ENCODE data around the gene PPAT. TPM values are rescaled to one million over a fixed set of nuclear protein-coding genes. Genes with fewer than 3 reads are reported as not detected.

PPAT gene
- total RNA-seq, 1 donor from 2014 or later = 30.9 TPM

DNA sequence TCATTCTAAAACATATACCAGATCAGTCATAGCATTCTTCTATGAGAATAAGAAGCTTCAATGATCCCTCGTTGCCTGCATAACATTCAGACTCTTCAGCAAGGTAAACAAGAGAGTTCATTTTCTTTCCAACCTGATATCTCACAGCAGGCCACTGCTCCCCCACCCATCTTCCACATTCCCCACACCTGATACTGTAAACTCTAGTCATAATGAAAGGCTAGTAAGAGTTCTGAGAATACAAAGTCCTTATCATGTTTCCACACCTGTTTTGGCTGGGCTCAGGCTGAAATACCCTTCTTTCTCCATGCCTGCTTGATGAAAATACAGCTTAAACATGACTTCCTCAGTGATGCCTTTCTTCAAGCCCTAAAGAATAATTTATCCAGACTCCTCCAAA is 45.9 kb downstream of the PPAT start:
- peaks cover 23% of the 10 kb centered on the region for H3K4me1 Mint-ChIP-seq

DNA sequence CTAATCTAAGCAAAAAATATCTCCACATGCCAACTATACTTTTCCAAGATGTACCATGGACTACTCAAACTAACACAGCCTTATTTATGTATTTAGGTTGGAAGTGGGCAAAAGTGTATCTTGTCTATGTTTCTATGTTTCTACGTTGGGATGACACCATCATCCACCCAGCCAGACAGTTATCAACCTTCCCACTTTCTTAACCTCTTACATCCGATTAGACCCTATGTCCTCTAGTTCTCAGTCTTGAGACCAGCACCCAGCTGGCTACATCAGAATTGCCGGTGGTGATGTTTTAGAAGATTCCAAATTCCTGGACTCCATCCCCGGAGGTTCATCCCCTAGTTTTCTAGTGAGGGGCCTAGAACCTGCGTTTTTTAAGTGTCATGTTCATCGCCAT is 47.1 kb downstream of the PPAT start:
- Mint-ChIP-seq H3K36me3 (peaks cover 4% of the 10 kb centered on the region), H3K4me3 (peak overlapping the region; percentile 88), H3K27me3 (ENCODE audit: low read depth) (no peaks in the 10 kb centered on the region), H3K4me1 (peaks cover 27% of the 10 kb centered on the region), H3K27ac (peak overlapping the region; percentile 99), H3K9me3 (no peaks in the 10 kb centered on the region)
- TF ChIP-seq, protein P1, sequence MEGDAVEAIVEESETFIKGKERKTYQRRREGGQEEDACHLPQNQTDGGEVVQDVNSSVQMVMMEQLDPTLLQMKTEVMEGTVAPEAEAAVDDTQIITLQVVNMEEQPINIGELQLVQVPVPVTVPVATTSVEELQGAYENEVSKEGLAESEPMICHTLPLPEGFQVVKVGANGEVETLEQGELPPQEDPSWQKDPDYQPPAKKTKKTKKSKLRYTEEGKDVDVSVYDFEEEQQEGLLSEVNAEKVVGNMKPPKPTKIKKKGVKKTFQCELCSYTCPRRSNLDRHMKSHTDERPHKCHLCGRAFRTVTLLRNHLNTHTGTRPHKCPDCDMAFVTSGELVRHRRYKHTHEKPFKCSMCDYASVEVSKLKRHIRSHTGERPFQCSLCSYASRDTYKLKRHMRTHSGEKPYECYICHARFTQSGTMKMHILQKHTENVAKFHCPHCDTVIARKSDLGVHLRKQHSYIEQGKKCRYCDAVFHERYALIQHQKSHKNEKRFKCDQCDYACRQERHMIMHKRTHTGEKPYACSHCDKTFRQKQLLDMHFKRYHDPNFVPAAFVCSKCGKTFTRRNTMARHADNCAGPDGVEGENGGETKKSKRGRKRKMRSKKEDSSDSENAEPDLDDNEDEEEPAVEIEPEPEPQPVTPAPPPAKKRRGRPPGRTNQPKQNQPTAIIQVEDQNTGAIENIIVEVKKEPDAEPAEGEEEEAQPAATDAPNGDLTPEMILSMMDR (IDR thresholded peaks at IDR 0.05; ENCODE audit: unreplicated experiment) = no peak
- DNase-seq (ENCODE audit: low spot score in 2 of 2, unreplicated experiment in 2 of 2) = no peak

More for the DNA sequence above, 45.9 kb downstream of the PPAT start:
- TF ChIP-seq, protein P1 (IDR thresholded peaks at IDR 0.05; ENCODE audit: unreplicated experiment) = no peak
- Mint-ChIP-seq H3K27ac (no peak overlapping the region), H3K9me3 (no peaks in the 10 kb centered on the region), H3K36me3 (peaks cover 3% of the 10 kb centered on the region), H3K4me3 (no peak overlapping the region), H3K27me3 (ENCODE audit: low read depth) (no peaks in the 10 kb centered on the region)
- no peak for DNase-seq (ENCODE audit: low spot score in 2 of 2, unreplicated experiment in 2 of 2)

DNA sequence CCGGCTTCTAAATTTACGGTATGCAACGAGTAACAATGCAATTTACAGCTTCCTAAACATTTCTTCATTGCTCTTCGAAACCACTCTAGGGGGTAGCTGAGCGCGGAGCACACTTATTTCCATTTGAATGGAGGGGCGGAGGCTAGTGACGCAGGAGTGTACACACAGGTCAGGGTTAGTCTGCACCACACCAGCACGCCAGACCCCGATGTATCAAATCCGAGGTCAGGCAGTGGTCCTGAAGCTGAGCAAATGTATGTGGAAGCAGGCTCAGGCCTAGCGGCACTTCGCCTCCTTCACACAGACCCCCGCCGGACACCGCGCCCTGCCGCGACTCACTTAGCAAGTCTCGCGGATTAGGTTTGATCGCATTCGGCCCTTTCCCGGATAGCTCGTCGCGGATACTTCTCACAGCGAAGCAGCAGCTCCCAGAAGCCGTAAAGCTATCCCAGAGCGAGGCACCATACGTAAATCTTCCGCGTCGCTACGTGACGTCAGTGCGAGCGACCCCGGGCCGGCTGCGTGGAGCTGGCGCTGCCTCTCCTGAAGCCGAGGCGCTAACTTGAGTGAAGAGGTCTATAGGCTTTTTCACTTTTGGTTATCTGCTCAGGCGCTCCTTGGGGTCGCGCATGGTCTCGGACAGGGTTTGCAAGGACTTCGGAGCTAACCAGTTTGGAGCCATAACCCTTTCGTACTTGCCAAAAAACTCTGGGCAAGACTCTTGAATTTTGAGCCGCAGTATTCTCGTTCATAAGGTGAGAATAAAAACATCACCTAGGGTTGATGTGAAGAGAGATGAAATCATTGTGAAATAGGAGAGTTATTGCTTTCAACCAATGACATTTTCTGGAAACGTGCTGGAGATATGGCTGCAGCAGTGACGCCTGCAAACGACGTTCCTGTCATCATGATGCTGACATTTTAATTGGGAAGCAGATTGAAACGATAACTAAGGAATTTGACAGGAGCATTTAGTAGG is 48.1 kb downstream of the PPAT start, which contains the start of gene AASDH:
Gene AASDH, minus strand, starts transcription at position 469 of the 979 bp plus-strand sequence. CDS start 3,192 bp downstream, outside the sequence.
- TF ChIP-seq, protein P1 (IDR thresholded peaks at IDR 0.05; ENCODE audit: unreplicated experiment) = no peak
- peaks cover 4% of the 10 kb centered on the region for H3K36me3 Mint-ChIP-seq
- H3K4me1 Mint-ChIP-seq = peaks cover 27% of the 10 kb centered on the region
- H3K4me3 Mint-ChIP-seq = peak within 1 kb of the TSS; percentile 88
- no peaks in the 10 kb centered on the region for H3K27me3 Mint-ChIP-seq (ENCODE audit: low read depth)
- DNase-seq (ENCODE audit: low spot score in 2 of 2, unreplicated experiment in 2 of 2) = peak; percentile 87 to 99
- peak within 1 kb of the TSS; percentile 99 for H3K27ac Mint-ChIP-seq
- no peaks in the 10 kb centered on the region for H3K9me3 Mint-ChIP-seq

DNA sequence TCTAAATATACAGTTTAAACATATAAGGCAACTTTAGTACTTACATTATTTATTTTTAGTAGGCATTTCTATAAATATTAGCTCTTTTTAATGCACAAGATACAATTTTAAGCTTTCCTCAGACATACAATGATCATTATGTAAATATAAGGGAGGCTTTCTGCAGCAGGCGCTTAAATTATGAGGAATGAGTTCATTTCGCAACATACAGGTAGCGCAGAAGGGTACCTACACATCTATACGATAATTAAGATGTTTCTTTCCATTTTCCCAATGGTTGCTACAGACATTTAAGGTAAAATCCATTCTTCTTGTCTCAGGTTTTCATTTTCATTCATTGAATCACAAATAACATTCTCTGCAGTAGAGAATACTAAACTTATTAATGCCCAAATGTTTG is 49.3 kb downstream of the PPAT start:
- H3K27me3 Mint-ChIP-seq (ENCODE audit: low read depth) = no peaks in the 10 kb centered on the region
- H3K36me3 Mint-ChIP-seq = peaks cover 4% of the 10 kb centered on the region
- DNase-seq (ENCODE audit: low spot score in 2 of 2, unreplicated experiment in 2 of 2) = no peak
- H3K9me3 Mint-ChIP-seq = no peaks in the 10 kb centered on the region
- H3K4me3 Mint-ChIP-seq = peak overlapping the region; percentile 88
- peaks cover 27% of the 10 kb centered on the region for H3K4me1 Mint-ChIP-seq
- TF ChIP-seq, protein P1 (IDR thresholded peaks at IDR 0.05; ENCODE audit: unreplicated experiment) = no peak
- H3K27ac Mint-ChIP-seq = peak overlapping the region; percentile 99

DNA sequence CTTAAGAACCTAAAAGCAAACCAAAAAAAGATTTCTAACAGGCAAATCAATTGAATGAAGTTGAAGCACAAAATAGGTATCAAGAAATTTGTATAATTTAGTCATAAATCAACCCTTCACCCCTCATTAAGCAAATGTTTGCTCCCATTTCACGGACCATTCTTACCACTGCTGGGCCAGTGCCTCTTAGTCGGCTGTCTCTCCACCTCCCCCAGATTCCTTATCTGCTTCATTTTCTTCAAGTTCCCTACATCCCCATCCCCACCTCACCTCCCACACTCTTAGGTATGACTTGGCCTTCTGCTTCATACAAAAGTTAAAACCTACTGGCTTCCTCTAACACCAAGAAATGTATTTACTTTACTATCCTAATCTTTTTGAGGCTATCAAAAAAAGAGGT is 60.0 kb downstream of the PPAT start:
- no peaks in the 10 kb centered on the region for H3K9me3 Mint-ChIP-seq
- peak overlapping the region; percentile 48 for H3K27ac Mint-ChIP-seq
- H3K4me1 Mint-ChIP-seq = peaks cover 20% of the 10 kb centered on the region

More for the DNA sequence above, 60.0 kb downstream of the PPAT start:
- Mint-ChIP-seq H3K4me3 (no peak overlapping the region), H3K36me3 (peaks cover 17% of the 10 kb centered on the region), H3K27me3 (ENCODE audit: low read depth) (no peaks in the 10 kb centered on the region)
- no peak for DNase-seq (ENCODE audit: low spot score in 2 of 2, unreplicated experiment in 2 of 2)
- TF ChIP-seq, protein P1 (IDR thresholded peaks at IDR 0.05; ENCODE audit: unreplicated experiment) = no peak

All from mesothelial cell of epicardium (in vitro differentiated cells).